ENCODE measurements around the gene FAM114A2. TPM values are rescaled to one million over a fixed set of nuclear protein-coding genes. Genes with fewer than 3 reads are reported as not detected.
A peak's percentile ranks its signal among the peaks of the same experiment; 100 is the strongest.

The FAM114A2 gene
- total and polyA plus RNA-seq, 9 donors = 14.0 to 42.4 (median 17.8) TPM

- Histone ChIP-seq H3K36me3 (ENCODE audit: control insufficient read depth, insufficient read depth, low read length) (no peaks in the 10 kb centered on the region), H3K4me1 (ENCODE audit: control insufficient read depth, insufficient read depth, low read length) (peaks cover 14% of the 10 kb centered on the region), H3K4me3 (ENCODE audit: low read length) (no peak overlapping the region), H3K27ac (ENCODE audit: low read length) (no peak overlapping the region), H3K27me3 (ENCODE audit: control insufficient read depth, insufficient read depth, low read length) (peaks cover 3% of the 10 kb centered on the region), H3K9me3 (replicated peaks; ENCODE audit: control insufficient read depth, low read depth, low read length) (peaks cover 5% of the 10 kb centered on the region)
- WGBS (ENCODE audit: insufficient coverage) = 67% methylated on average over 7 of the region's 10 CpGs
- DNase-seq = no peak
Observed at GRCh38 chr5:153960269-153961215, 78.2 kb downstream of the FAM114A2 start.

- peaks cover 10% of the 10 kb centered on the region for H3K4me1 ChIP-seq (ENCODE audit: control insufficient read depth, insufficient read depth, low read length)
- peak; percentile 81 for DNase-seq
- H3K4me3 ChIP-seq (ENCODE audit: low read length) = no peak overlapping the region
- no peaks in the 10 kb centered on the region for H3K36me3 ChIP-seq (ENCODE audit: control insufficient read depth, insufficient read depth, low read length)
- peaks cover 3% of the 10 kb centered on the region for H3K27me3 ChIP-seq (ENCODE audit: control insufficient read depth, insufficient read depth, low read length)
- peaks cover 6% of the 10 kb centered on the region for H3K9me3 ChIP-seq (replicated peaks; ENCODE audit: control insufficient read depth, low read depth, low read length)
- 21% methylated on average over 4 of the region's 5 CpGs for WGBS (ENCODE audit: insufficient coverage)
- peak overlapping the region; percentile 35 for H3K27ac ChIP-seq (ENCODE audit: low read length)
Observed at GRCh38 chr5:153959134-153959957, 79.4 kb downstream of the FAM114A2 start.

GRCh38 chr5:153957205-153957604, 81.5 kb downstream of the FAM114A2 start:
- Histone ChIP-seq H3K27ac (ENCODE audit: low read length) (no peak overlapping the region), H3K27me3 (ENCODE audit: control insufficient read depth, insufficient read depth, low read length) (peaks cover 3% of the 10 kb centered on the region), H3K36me3 (ENCODE audit: control insufficient read depth, insufficient read depth, low read length) (no peaks in the 10 kb centered on the region), H3K9me3 (replicated peaks; ENCODE audit: control insufficient read depth, low read depth, low read length) (peaks cover 6% of the 10 kb centered on the region), H3K4me1 (ENCODE audit: control insufficient read depth, insufficient read depth, low read length) (peaks cover 10% of the 10 kb centered on the region), H3K4me3 (ENCODE audit: low read length) (no peak overlapping the region)
- DNase-seq = no peak
- whole genome bisulfite sequencing (ENCODE audit: insufficient coverage) = 86% methylated on average over 3 of the region's 4 CpGs

- H3K27me3 ChIP-seq (ENCODE audit: control insufficient read depth, insufficient read depth, low read length) = no peaks in the 10 kb centered on the region
- DNase-seq = no peak
- 85% methylated on average over 3 of the region's 3 CpGs for WGBS (ENCODE audit: insufficient coverage)
- peaks cover 6% of the 10 kb centered on the region for H3K9me3 ChIP-seq (replicated peaks; ENCODE audit: control insufficient read depth, low read depth, low read length)
- no peaks in the 10 kb centered on the region for H3K36me3 ChIP-seq (ENCODE audit: control insufficient read depth, insufficient read depth, low read length)
- H3K4me3 ChIP-seq (ENCODE audit: low read length) = no peak overlapping the region
- no peaks in the 10 kb centered on the region for H3K4me1 ChIP-seq (ENCODE audit: control insufficient read depth, insufficient read depth, low read length)
- H3K27ac ChIP-seq (ENCODE audit: low read length) = no peak overlapping the region
Observed at GRCh38 chr5:153953411-153953810, 85.3 kb downstream of the FAM114A2 start.

GRCh38 chr5:153952893-153953292, 85.8 kb downstream of the FAM114A2 start:
- peak; percentile 89 for DNase-seq
- peaks cover 6% of the 10 kb centered on the region for H3K9me3 ChIP-seq (replicated peaks; ENCODE audit: control insufficient read depth, low read depth, low read length)
- no peaks in the 10 kb centered on the region for H3K36me3 ChIP-seq (ENCODE audit: control insufficient read depth, insufficient read depth, low read length)
- 50% methylated on average over 1 of the region's 2 CpGs for WGBS (ENCODE audit: insufficient coverage)
- H3K27me3 ChIP-seq (ENCODE audit: control insufficient read depth, insufficient read depth, low read length) = no peaks in the 10 kb centered on the region
- no peaks in the 10 kb centered on the region for H3K4me1 ChIP-seq (ENCODE audit: control insufficient read depth, insufficient read depth, low read length)
- no peak overlapping the region for H3K27ac ChIP-seq (ENCODE audit: low read length)
- H3K4me3 ChIP-seq (ENCODE audit: low read length) = no peak overlapping the region

- Histone ChIP-seq H3K27ac (ENCODE audit: low read length) (no peak overlapping the region), H3K4me3 (ENCODE audit: low read length) (no peak overlapping the region), H3K27me3 (ENCODE audit: control insufficient read depth, insufficient read depth, low read length) (no peaks in the 10 kb centered on the region), H3K9me3 (replicated peaks; ENCODE audit: control insufficient read depth, low read depth, low read length) (peaks cover 6% of the 10 kb centered on the region), H3K4me1 (ENCODE audit: control insufficient read depth, insufficient read depth, low read length) (no peaks in the 10 kb centered on the region), H3K36me3 (ENCODE audit: control insufficient read depth, insufficient read depth, low read length) (no peaks in the 10 kb centered on the region)
- no CpG with 5 or more reads among the region's 1 CpG for WGBS (ENCODE audit: insufficient coverage)
- no peak for DNase-seq
Observed at GRCh38 chr5:153952057-153952456, 86.7 kb downstream of the FAM114A2 start.

DNA sequence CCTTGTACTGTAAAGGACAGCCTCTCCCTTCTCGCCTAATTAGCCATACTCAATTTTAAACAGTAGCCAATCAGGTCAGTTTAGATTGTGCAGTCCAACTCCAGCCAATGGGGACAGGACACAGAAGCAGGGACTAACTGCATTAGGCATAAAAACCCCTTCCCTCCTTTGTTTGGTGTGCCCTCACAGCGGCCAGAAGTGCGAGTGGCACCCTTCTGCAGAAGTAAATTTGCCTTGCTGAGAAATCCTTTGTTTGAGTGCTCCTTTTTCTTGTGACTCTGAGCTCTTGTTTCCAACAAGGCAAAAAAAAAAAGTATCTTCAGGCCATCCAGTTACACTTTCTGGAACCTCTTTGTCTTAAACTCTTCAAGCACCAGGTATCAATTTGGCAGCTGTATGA, 97.4 kb downstream of the FAM114A2 start:
- no peak for DNase-seq
- peaks cover 22% of the 10 kb centered on the region for H3K9me3 ChIP-seq (replicated peaks; ENCODE audit: control insufficient read depth, low read depth, low read length)
- no peaks in the 10 kb centered on the region for H3K4me1 ChIP-seq (ENCODE audit: control insufficient read depth, insufficient read depth, low read length)
- H3K36me3 ChIP-seq (ENCODE audit: control insufficient read depth, insufficient read depth, low read length) = no peaks in the 10 kb centered on the region
- no peaks in the 10 kb centered on the region for H3K27me3 ChIP-seq (ENCODE audit: control insufficient read depth, insufficient read depth, low read length)
- no peak overlapping the region for H3K27ac ChIP-seq (ENCODE audit: low read length)
- no peak overlapping the region for H3K4me3 ChIP-seq (ENCODE audit: low read length)
- WGBS (ENCODE audit: insufficient coverage) = 86% methylated on average over 3 of the region's 3 CpGs

Other genes starting within 250 kb of the FAM114A2 start
- gene MFAP3, start 57 bp upstream of the FAM114A2 start, total RNA-seq = 41.3 TPM
- gene MFAP3, start 57 bp upstream of the FAM114A2 start, polyA plus RNA-seq (ENCODE audit: insufficient read depth in 1 of 8, insufficient read length in 8 of 8, low replicate concordance in 1 of 8) = 10 to 100 TPM; 12.9 to 33.2 (median 25.2) TPM
- 16.6 TPM for gene GALNT10, start 151.8 kb upstream of the FAM114A2 start, total RNA-seq
- 10 to 100 TPM; 17.1 to 27.8 (median 22.0) TPM for gene GALNT10, start 151.8 kb upstream of the FAM114A2 start, polyA plus RNA-seq (ENCODE audit: insufficient read depth in 1 of 8, insufficient read length in 8 of 8, low replicate concordance in 1 of 8)

Measured in muscle of leg (tissue), 11 donors.